Head of caudate nucleus (tissue), 42 donors: ENCODE data around the gene KRT81.
"Not testable (repeated sequence)": the region's sequence is repeated elsewhere in the genome, so short reads cannot be mapped to it uniquely, and the experiment has no call there.

Experiments used
- DNase-seq, 42 donors: peaks; one replicate each; pipeline versions ENCODE4 v3.0.0 to v3.0.0-alpha.2; 2020 to 2021; ENCODE audit warnings: mixed read lengths in 7 of 42
- intact Hi-C: fragments of 100-400 bp; cut with DNase I; formaldehyde crosslinking; loops from one replicate; pipeline ENCODE4 v1.15.0; 2022

Gene KRT81

DNA sequence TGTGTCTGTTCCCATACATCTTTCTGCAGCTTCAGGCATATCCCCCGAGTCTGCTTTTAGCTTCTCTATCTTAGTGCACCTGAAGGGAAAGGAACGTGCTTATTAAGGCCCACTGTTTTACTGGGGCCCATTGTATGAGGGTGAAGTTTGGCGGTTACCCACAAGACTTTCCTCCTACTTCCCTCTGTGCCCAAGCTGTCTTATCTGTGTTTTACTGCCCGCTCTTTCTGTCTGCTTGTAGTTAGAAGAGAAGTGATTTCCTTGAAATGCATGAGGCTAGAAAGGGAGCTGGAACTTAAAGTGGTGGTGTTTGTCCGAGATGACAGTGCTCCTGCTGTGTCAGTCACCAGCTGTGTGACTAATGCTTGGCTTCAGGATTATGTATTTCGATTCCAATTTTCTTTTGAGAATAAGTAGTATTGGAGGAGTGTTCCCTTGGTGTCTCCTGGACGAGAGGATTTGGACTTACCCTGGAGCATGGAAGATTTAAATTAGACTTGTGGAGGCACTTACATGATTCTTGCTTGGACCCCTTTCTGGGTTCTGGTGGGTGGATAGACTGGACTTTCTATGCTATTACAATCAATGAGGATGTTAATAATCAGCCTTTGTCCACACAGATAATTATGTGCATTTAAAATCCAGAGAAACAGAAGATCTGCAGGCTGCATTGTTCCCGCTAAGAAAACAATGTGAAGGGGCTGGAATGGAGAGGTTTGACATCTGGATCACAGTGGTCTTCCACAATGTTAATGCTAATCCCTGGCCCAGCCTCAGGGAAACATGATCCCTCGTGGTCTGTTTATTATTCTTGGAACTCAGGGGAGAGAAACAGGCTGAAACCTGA, 30.8 kb downstream of the KRT81 start:
- DNase-seq: peak in 2 of 42 donors; percentile 17 to 20
- intact Hi-C loops: no loop called here

DNA sequence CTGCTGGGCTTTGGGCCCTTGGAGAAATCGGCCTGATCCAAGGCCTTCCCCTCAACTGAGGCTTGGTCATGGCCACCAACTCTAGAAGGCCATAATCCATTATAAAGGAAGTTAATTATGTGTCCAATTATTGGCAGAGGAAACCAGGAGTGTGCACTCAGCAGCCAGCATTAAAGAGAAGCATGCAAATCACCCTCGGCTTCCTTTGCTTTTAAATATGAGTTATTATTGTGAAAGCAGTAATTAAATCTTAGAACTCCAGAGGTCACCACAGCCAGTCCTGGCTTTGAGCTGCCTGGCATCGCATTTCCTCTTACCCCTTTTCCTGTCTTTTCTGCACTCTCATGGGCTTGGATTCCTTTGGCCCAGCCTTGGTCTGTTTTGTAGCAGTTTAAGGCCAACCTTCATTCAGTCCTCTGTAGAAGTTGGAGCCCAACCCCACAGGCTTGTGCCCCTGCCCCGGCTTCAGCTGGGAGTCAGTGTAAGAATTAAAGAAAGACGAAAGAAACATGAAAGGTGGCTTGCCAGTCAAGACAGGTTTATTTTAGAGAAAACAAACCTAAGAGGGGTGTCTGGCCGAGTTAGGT, 31.6 kb downstream of the KRT81 start:
- DNase-seq: peak in 1 of 42 donors; percentile 24
- intact Hi-C loops: no loop called here

GRCh38 chr12:52258335-52258901, 32.9 kb downstream of the KRT81 start:
- intact Hi-C loops: no loop called here
- DNase-seq: no peak

DNA sequence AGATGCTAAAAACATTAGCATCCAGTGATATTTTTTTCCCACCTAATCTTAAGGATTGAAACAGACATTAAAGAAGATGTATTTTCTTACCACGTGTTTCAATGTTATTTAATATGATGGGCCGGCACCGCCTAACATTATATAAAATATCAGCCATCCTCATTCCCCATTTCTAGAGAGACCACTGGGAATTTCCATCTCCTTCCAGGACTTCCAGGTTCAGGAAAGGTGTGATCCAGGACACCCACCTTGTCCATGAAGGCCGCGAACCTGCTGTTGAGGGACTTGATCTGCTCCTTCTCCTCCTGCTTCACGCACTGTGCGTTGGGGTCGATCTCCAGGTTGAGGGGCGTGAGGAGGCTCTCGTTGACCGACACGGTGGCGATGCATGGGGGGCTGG, 33.4 kb downstream of the KRT81 start:
- intact Hi-C loops, DNase-seq: not testable (repeated sequence)

DNA sequence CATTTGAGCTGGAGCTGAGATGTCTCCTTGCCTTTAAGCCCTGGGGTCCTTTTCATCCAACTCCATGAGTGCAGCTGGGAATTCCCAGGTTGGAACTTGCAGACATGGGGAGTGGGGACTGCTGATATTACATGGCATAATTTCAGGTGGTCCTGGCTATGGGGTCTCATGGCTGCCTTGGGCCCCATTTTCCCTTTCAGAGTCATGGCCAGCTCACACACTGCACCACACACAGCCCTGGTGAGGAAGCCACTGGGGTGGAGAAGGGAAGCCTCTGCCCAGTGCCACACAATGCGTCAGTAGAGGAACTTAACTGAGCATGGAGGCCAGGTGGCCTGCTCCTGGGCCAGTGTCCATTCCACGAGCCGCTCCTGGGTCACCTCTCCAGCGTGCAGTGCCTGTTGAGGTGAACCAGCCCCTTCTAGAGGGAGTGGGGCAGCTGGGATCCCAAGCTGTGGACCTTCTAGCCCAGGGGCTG, 34.2 kb downstream of the KRT81 start:
- peak in 1 of 42 donors; percentile 2 for DNase-seq

DNA sequence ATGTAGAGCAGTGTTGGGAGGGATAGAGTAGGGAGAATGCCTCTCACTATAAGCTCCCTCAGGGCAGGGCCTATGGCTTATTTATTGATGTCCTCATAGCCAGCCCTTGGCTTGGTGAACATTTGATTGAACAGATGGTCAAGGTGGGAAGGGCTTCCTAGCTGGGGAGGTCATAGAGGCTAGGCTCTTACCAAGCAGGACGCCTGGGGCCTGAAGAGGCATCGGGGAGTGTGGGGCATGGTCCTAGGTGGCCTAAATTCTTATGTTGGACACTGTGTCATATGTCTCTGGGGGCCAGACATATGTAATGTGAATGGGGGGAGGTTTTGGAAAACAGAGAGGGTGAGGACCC, 34.8 kb downstream of the KRT81 start:
- DNase-seq: no peak
- intact Hi-C loops: no loop called here

More for the DNA sequence above, 34.2 kb downstream of the KRT81 start:
- intact Hi-C loops: no loop called here

DNA sequence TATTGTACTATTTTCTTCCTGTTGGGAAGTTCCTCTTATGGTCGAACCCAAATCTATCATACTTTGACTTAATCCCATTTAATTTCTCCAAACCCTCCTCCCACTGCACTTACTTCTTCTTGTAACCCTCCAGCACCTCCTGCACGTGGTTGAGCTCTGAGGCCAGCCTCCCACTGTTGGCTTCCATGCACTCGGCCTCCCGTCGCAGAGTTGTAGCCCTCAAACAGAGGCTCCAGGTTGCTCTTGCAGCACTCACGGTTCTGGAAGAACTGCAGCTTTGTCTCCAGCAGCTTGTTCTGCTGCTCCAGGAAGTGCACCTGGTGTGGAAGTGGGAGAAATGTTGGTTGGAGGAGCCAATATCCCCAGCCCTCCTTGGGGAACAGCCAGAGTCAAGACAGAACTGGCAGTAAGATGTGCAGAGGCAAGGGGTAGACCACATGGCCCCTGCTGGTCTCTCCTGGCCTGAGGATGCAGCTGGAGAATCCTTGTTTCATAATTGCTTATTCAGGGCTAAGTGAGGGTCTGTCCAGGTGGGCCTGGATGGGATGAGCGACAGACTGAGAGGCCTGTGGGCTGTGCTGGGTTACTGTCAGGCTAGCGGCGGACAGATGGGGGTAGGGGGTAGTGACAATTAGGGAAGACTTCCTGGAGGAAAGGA, 35.3 kb downstream of the KRT81 start:
- intact Hi-C loops: no loop called here
- peak in 1 of 42 donors; percentile 0 for DNase-seq

GRCh38 chr12:52254965-52255751, 36.2 kb downstream of the KRT81 start:
- DNase-seq: no peak
- intact Hi-C loops: no loop called here

DNA sequence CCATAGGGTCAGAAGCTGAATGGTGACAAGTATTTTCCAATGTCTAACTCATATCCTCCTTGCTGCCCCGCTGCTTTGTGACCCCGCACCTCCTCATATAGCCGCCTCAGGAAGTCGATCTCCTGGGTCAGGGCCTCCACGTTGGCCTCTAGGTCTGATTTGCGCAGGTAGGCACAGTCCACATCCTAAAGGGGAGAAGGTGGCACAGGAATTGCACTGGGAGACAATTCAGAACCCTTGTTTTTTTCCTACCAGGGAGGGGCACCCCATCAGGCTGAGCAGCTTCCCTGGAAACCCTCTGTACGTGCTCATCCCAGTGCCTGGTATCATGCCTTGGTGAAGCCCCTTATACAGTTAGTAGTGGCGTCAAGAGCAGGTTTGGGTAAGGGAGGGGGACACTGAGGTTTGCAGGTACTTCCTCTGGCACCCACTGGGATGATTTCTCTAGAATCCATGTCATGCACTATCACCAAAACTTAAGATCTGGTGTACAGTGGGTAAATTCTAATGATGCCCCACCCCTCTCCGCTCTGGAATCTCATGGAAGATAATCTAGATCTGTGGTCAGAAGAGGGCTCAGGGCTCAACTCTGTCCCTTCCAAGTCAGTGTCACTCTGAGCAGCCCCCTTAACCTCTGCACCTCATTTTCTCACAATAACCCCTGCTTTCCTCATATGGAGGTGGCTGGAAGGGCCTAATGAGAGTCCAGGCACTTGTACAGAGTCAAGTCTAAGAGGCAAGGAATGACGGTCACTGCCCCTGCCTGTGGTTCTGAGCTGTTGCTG, 37.0 kb downstream of the KRT81 start:
- DNase-seq: no peak
- intact Hi-C loops: no loop called here

DNA sequence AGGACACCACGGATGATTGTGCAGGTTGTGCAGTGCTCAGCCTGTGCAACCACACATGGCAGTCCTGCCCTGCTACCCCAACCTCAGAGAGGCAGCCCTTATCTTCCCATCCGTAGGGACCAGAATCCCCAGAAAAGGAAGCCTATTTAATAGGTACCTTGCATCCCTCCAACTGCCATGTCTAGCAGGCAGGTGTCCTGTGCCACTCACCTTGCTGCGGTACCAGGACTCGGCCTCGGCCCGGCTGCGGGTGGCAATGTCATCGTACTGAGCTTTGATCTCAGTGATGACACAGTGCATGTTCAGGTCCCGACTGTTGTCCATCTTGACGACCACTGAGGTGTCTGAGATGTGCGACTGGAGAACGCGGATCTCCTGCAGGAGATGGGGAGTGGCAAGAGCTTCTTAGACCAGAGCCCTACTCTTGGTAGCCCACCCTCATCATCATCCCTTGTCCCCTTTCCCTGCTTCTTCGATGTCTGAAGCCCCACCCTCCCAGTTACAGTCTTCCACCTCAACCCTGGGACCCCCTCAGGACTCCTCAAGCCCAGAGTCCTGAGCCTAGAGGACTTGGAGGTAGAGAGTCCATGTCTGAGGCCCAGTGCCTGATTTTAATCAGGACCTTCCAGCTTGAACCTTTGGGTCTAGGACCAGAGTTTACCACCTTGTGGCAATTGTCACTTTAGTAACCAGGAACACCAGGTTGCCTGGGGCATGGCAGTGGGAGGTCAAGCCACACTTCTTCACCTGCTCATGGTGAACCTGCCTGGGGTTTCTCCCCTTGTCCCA, 37.7 kb downstream of the KRT81 start:
- no peak for DNase-seq
- intact Hi-C loops: no loop called here

DNA sequence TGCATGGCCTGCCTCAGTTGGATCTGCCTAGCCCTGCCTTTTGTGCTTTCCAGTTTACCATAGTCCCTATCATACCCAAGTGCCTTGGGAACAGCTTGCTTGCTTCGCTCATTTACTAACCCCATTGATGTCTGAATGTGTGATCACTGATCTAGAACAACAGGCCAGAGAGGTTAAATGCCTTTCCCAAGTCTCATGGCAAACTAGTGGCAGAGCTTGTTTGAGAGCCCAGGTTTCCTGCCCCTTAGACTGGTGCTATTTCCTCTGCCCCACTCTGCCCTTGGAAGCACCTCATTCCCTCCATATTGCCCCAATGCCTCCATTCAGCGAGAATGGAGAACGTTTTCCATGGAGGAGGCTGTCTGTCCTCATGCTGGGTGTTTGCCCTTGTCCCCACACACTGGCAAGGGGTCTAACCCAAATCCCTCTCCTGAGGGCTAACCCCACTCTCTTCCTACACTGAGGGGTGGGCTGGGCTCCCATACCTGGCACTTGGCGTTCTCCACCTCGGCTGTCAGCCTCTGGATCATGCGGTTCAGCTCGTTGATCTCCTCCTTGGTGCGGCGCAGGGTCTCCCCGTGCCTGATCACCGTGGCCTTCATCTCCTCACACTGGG, 38.5 kb downstream of the KRT81 start:
- peak in 1 of 42 donors; percentile 0 for DNase-seq
- intact Hi-C loops: no loop called here

- DNase-seq: peak in 1 of 42 donors; percentile 3
- intact Hi-C loops: not testable (repeated sequence)
Observed at GRCh38 chr12:52252175-52252615, 39.1 kb downstream of the KRT81 start.

DNA sequence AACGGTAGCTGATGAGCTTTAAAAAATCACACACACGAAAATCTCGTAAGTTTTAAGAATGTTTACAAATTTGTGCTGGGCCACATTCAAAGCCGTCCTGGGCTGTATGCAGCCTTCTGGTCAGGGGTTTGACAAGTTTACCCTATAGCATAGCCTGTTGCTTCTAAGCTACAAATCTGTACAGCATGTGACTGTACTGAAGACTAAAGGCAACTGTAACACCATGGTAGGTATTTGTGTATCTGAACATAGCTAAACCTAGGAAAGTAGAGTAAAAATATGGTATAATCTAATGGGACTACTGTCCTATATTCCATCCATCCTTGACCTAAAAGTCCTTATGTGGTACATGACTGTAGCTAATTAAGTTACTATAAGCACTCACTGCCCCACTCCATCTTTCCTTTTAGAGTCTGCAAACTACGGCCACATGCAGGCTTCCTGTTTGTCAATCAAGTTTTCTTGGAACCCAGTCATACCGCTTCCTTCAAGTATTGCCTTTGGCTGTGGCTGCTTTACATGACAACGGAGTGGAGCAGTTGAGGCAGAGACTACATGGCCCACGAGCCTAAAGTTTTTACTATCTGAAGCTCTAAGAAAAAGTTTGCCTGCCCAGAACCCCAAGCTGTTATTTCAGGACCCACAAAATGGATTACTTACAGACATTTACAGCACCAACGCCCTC, 39.8 kb downstream of the KRT81 start:
- DNase-seq: no peak
- intact Hi-C loops: no loop called here

DNA sequence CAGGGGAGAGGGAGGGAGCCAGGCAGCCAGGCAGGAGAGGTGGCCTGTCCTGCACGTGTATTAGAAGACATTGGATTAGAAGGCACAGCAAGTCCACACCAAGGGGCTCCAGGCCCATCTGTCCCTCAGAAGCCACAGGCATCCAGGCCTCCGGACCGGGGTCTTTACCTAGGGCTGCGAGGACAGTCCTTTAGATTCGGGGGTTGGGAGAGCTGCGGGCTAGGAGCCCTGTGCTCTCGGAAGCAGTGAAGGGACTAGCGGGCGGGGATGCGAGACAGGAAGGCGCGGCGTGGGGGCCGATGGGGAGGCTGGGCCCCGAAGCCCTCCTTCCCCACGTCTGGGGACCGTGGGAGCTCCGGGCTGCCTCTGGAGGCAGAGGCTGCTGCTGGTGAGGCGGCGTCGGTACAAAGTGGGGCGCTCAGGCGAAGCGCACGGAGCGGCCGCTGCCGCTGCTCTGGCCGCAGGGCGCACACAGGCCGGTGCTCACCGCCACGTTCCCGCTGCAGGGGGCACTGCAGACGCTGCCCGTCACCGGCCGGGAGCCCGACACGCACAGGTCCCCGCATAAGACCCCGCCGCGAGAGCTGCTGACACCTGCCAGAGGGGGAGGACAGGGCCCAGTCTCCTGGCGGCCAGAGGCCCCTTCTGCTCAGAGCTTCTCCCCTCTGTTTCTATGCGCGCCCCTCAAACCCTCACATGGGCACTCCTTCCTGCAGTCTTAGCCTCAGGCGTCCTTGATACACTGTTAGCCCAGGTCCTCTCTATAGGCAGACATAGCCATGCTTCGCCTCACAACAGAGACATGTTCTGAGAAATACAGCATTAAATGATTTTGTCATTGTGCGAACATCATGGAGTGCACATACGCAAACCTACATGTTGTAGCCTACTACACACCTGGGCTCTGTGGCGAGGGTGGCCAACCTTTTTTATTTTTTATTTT, 41.0 kb downstream of the KRT81 start:
- DNase-seq: peak in 2 of 42 donors; percentile 2 to 26

GRCh38 chr12:52249511-52250047, 41.8 kb downstream of the KRT81 start:
- intact Hi-C loops: no loop called here
- peak in 3 of 42 donors; percentile 2 to 16 (median 16) for DNase-seq

More for the DNA sequence above, 41.0 kb downstream of the KRT81 start:
- intact Hi-C loops: no loop called here
